HG03521 (cell line): ENCODE results near the gene ACVR2B.
"Not testable (repeated sequence)": the region's sequence is repeated elsewhere in the genome, so short reads cannot be mapped to it uniquely, and the experiment has no call there.

ENCODE experiments used
- ATAC-seq: cut with Tn5 transposase; IDR thresholded peaks from one replicate; pipeline ENCODE4 v1.9.1; 2021; ENCODE audit warnings: mild to moderate bottlenecking, moderate library complexity; ENCODE audit not compliant: unreplicated experiment

ACVR2B gene

DNA sequence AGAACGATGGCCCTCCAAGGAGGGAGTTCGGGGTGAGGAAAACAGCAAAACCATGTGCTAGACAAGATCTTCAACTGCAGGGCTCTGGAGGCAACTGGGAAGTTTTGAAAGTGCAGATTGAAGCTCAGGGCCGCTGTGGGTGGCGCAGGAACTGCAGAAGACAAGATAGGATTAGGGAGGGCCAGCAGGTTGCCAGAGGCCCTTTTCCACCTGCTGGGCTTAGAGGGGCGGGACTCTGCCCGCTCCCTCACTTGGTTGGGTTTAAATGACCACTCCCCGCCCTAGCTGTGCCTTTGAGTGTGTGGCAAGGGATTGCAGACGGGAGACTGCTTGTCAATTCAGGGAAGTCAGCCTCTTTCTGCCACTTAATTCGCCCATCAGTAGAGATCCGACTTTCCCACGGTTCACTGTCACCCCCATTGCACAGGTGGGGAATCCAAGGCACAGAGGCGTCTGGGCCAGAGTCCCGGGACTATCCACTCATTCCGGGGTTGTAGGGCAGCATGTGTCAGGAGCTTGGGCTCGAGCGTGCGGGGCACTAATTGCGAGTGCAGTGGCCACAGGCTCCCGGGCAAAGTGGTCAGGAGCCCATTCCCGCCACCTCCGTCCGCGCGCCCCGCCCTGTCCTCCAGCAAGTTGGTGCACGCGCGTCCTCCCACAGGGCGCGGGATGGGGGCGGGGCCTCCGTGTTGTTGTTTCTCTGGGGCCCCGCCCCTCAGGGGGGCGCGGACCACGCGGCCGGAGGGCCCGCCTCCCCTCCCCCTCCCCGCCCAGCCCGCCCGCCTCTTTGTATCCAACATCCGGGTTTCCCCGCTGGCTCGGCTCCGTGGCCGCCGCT is at the start of gene ACVR2B:
ACVR2B (plus strand) TSS at position 816 of the 838 bp plus-strand sequence. CDS start 433 bp downstream, outside the sequence.
- ATAC-seq = peak; percentile 44

DNA sequence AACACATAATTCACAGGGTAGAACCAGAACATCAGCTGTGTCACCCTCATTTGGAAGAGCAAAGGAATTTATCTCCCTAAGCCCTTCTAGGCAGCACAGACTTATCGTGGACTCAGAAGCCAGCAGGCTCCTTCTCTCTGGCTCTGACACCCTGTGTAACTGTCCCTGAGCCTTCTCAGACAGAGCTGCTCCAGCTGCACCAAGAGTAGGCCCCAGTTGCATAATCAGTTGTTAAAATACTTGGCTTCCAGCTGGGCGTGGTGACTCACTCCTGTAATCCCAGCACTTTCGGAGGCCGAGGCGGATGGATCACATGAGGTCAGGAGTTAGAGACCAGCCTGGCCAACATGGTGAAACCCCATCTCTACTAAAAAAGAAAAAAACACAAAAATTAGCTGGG is 49.4 kb upstream of the ACVR2B start:
- ATAC-seq = no peak

DNA sequence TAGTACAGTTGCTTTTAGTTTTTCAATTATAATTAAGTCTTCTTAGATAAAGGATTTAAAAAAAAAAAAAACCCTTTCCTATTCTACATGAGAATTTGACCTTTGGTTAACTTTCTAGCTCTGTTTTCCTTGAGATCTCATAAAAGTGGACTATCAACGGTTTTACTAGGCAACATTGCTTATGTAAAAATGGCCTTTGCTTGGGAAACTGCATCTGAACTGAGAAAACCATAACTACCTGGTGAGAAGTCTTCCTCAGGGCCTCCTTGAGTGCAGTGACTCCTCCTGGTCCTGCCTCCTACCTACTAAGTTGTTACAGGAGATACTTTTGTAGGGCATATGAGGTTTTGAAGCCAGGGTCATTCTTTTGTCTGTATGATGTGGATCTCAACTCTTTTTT is 42.1 kb upstream of the ACVR2B start:
- ATAC-seq = no peak

DNA sequence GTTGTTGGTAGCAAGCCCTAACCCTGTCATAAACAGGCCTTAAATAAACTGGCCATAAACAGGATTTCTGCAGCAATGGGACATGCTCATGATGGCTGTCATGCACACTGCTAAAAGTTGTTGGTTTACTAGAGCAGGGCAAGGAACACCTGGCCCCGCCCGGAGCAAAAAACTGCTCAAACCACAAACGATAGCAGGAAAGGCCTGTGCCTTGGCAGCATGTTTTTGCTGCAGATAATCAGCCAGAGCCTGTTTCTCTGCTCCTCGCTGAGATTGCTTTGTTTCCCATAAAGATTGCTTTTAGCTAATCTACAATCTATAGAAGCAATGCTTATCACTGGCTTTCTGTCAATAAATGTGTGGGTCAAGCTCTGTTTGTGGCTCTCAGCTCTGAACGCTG is 32.9 kb upstream of the ACVR2B start:
- not testable (repeated sequence) for ATAC-seq

DNA sequence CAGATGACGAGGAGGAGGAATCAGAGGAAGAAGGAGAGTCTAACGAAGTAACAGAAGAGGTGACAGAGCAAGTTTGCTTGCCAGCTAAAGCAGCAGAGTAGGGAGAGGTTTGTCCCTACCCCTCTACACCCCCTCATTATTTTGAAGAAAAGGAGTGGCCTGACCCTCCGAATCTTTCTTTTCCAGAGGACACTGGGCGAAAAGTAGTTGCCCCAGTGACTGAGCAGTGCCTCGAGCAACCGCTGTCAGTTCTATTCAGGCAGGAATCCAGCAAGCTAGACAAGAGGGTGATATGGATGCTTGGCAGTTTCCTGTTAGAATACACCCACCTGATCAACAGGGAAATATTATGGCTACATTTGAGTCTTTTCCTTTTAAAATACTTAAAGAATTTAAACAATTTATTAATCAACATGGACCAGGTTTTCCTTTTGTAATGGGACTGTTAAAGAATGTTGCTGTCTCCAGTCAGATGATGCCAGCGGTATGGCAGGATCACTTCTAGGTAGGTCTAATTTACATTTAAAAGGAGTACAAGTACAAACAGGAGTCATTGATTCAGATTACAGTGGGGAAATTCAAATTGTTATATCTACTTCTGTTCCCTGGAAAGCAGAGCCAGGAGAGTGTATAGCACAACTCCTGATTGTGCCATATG is 31.9 kb upstream of the ACVR2B start:
- ATAC-seq = no peak

DNA sequence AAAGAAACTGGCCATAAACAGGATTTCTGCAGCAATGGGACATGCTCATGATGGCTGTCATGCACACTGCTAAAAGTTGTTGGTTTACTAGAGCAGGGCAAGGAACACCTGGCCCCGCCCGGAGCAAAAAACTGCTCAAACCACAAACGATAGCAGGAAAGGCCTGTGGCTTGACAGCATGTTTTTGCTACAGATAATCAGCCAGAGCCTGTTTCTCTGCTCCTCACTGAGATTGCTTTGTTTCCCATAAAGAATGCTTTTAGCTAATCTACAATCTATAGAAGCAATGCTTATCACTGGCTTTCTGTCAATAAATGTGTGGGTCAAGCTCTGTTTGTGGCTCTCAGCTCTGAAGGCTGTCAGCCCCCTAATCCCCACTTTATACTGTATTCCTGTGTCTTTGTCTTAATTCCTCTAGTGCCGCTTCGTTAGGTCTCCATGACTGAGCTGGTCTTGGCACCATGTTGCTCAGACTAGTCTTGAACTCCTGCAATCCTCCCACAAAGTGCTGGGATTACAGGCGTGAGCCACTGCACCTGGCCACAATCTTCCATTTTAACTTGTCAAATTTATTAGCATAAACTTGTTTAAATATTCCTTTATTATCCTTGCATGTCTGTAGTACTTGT is 26.8 kb upstream of the ACVR2B start:
- ATAC-seq = not testable (repeated sequence)

DNA sequence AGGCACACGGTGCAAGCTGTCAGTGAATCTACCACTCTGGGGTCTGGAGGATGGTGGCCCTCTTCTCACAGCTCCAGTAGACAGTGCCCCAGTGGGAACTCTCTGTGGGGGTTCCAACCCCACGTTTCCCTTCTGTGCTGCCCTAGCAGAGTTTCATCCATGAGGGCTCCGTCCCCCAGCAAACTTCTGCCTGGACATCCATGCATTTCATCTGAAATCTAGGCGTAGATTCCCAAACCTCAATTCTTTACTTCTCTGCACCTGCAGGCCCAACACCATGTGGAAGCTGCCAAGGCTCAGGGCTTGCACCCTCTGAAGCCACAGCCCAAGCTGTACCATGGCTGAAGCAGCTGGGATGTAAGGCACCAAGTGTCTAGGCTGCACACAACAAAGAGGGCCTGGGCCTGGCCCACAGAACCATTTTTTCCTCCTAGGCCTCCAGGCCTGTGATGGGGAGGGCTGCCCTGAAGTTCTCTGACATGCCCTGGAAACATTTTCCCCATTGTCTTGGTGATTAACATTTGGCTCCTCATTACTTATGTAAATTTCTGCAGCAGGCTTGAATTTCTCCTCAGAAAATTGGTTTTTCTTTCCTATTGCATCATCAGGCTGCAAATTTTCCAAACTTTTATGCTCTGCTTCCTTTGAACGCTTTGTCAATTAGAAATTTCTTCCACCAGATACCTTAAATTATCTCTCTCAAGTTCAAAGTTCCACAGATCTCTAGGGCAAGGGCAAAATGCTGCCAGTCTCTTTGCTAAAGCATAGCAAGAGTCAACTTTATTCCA is 20.6 kb upstream of the ACVR2B start:
- ATAC-seq = not testable (repeated sequence)

DNA sequence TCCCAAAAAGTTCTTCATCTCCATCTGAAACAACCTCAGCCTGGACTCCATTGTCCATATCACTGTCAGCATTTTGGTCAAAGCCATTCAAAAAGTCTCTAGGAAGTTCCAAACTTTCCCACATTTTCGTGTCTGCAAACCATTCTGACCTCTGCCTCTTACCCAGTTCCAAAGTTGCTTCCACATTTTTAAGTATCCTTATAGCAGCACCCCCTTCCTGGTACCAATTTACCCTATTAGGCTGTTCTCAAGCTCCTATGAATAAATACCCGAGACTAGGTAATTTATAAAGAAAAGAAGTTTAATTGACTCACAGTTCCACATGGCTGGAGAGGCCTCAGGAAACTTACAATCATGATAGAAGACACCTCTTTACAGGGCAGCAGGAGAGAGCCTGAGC is 20.0 kb upstream of the ACVR2B start:
- ATAC-seq = not testable (repeated sequence)

DNA sequence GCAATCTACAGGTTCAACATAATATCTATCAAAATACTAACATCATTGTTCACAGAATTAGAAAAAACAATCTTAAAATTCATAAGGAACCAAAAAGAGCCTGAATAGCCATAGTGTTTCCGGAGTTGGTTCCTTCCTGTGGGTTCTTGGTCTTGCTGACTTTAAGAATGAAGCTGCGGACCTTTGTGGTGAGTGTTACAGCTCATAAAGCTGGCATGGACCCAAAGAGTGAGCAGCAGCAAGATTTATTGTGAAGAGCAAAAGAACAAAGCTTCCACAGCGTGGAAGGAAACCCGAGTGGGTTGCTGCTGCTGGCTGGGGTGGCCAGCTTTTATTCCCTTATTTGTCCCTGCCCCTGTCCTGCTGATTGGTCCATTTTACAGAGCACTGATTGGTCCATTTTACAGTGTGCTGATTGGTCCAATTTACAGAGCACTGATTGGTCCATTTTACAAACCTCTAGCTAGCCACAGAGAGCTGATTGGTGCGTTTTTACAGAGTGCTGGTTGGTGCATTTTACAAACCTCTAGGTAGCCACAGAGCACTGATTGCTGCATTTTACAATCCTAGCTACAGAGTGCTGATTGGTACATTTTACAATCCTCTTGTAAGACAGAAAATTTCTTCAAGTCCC is 15.1 kb upstream of the ACVR2B start:
- ATAC-seq = not testable (repeated sequence)

DNA sequence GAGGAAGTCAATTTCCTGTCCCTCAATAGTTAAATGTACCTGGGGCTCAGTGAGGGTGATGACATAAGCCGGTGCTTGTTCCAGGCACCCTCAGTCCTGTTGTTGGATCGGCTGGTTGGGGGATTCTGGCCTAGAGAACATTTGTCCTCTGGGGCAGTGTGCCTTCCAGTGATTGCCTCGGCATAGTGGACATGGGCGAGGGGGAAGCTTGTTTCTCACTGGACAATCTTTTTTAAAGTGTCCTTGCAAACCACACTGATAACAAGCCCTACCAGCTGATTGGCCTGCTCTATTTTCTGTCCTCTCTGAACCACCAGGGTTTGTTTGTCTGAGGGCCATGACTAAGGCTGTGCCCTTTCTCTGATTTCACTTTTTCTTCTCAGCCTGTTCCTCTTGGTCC is 10.5 kb upstream of the ACVR2B start:
- not testable (repeated sequence) for ATAC-seq

DNA sequence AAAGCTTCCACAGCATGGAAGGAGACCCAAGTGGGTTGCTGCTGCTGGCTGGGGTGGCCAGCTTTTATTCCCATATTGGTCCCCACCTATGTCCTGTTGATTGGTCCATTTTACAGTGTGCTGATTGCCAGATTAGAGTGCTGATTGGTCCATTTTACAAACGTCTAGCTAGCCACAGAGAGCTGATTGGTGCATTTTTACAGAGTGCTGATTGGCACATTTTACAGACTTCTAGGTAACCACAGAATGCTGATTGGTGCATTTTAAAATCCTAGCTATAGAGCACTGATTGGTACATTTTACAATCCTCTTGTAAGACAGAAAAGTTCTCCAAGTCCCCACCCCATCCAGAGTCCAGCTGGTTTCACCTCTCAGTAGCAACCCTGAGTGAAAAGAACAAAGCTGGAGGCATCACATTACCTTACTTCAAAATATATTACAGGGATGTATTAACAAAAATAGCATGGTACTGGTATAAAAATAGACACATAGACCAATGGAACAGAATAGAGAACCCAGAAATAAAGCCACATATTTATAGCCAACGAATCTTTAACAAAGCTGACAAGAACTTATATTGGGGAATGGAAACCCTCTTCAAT is 7.5 kb upstream of the ACVR2B start:
- no peak for ATAC-seq

DNA sequence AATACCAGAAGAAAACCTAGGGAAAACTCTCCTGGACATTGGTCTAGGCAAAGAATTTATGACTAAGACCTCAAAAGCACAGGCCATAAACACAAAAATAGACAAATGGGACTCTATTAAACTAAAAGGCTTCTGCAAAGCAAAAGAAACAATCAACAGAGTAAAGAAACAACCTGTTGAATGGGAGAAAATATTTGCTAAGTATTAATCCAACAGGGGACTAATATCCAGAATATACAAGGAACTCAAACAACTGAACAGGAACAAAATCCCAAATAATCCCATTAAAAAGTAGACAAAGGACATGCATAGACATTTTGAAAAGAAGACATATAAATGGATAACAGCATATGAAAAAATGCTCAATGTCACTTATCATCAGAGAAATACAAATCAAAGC is 6.9 kb upstream of the ACVR2B start:
- no peak for ATAC-seq

DNA sequence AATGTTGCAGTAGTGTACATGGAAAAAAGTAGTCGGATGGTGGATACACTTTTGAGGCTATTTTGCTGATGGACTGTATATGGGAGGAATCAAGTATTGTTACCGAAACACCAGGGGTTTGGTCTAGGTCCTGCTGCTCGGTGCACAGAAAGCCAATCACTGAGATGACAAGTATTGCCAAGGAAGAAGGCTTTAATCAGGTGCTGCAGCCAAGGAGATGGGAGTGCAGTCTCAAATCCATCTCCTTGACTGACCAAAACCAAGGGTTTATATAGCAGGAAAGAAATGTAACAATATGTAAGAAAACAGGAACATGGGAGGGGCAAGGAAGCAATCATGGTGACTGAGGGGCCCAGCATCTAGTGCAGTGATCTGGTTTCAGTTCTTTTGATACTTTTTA is 2.8 kb upstream of the ACVR2B start:
- no peak for ATAC-seq

DNA sequence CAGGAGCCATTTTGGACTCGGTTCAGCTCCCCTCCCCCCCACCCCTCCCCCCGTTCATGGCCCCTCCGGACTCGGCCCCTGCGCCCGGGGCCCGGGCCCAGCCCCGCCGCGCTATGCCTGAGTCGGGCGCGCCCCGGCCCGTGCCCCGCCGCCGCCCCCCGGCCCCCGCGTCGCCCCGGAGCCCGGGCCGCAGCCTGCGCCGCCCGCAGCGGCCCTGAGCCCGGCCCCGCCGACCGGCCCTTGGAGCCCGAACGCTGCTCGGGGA is 155 bp downstream of the ACVR2B start:
- peak; percentile 18 for ATAC-seq

DNA sequence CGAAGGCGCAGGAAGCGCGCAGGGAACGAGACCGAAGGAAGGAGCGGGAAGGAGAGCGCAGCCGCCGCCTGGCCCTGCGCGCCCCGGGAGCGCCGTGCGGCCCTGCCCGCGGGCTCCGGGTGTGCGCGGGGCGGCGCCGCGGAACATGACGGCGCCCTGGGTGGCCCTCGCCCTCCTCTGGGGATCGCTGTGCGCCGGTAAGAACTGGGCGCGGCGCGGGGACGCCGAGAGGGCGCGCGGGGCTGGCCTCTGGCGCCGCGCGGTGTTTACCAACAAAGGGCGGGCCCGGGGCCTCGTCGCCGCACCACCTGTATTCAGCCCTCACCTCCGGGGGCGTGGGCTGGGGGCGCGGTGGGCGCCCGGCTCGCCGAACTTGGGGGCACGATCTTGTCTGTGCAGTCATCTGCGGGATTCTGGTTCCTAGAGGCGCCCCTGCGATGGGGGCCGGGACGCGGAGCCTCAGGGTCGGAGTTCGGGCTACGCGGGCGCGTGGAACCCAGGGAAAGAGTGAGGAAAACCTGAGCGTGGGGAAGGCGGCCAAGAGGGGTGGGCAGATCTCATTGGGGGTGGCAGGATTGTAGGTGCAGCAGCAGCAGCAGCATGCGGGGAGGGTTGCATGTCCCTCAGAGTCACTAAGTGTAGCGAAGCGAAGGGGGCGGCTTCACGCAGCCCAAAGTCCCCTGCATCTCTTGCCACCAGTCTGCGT is 641 bp downstream of the ACVR2B start:
- peak; percentile 41 for ATAC-seq

DNA sequence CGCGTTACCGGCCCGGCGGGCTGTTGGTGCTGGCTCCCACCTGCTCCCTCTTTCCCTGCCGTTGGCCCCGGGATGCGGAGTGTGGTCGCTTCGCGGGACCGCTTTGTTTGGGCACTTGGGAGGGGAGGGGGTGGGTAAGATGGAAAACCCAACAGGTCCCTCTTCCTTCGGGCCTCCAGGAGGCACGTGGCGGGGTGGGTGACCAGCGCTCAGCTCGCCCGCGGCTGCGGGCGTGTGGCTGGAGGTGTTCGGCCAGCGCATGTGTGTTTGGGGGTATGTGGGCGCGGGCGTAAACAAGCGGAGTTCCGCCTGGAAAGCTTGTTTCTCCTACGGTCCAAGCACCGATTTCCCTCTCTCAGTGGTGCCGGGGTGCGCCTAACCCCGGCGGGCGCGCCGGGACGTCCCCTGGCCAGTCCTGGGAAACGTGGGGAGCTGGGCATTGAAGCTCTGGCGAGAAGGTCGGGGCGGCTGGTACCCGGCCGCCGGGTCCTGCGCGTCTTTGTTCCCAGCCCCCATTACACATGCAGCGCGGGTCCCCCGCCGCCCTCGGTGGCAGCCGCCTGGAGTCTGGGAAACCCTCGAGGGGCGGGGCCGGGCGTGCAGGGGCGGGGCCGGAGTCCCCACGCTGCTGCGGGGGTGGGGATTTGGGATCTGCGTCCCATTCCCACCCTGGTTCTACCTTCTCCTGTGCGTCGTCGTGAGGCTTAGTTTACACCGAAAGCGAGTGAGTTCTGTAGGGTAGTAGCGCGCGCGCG is 1.4 kb downstream of the ACVR2B start:
- no peak for ATAC-seq

DNA sequence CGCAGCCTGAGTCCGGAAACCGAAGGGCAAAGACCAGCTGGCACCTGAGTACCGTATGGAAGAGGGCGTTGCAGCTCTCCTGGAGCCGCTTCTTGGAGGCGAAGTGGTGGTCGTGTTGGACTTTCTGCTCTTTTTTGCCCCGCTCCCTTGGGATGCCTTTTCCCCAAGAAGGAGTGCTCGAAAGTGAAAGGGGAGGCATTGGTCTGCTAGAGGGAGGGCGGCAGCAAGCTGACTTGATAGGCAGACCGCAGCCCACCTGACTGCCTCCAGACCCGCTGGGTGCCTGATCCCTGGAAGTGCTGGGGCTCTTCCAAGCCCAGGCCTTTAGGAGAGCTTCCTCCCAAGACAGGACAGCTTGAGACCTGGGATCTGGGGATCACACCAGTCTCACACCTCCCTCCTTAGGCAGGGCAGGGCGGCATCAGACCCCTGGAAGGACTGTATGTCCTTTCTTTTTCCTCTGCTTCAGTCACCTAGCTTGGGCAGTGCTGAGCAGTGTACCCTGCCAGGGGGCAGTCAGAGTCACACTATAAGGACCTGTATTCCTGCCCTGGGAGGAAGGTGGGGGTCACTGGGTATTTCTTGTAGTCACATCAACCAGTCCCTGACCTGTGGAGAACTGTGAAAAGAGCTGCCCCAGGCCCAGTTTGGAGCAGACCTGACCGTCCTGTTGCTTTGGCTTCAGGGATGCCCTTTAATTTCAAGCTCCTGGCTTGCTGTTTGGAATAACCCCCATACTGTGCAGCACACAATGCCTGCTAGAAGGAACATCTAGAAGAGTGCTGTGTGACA is 2.1 kb downstream of the ACVR2B start:
- ATAC-seq = no peak
